ENCODE data around the gene KLHDC8A. TPM values are rescaled to one million over a fixed set of nuclear protein-coding genes. Genes with fewer than 3 reads are reported as not detected.

Gene KLHDC8A
- total RNA-seq, 4 donors from 2014 or later = not detected

DNA sequence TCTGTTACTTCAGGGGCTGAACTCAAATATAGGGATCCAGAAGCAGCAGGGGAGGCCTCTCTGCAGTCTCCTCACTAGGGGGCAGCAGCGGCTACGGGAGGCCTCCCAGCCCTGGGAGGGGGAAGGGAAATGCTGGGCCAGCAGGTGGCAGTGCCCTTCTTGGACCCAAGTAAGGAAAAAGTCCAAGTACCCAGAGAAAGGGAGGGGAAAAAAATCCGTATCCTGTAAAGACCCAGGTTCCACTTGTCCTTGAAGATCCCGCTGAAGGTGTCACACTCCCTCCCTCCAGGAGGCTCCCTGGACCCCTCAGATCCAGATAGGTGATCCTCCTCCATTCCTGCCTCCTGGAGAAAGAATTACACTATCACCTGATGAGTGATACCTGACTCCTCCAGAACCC, 21.0 kb downstream of the KLHDC8A start:
- H3K27ac ChIP-seq = no peak overlapping the region
- peak; percentile 31 to 60 for ATAC-seq
- no peaks in the 10 kb centered on the region for H3K9me3 ChIP-seq
- DNase-seq = peak; percentile 45 to 64
- in situ Hi-C loops (cut with MboI; ENCODE audit: low sequenced_read_pairs in 4 of 4) (no loop called here), intact Hi-C loops (cut with DNase I; ENCODE audit: low total_unique reads) (loop anchor here (5.0 kb wide), 1 partner anchor 102 kb away; no protein-coding TSS in a partner anchor)
- TF ChIP-seq, protein P1, sequence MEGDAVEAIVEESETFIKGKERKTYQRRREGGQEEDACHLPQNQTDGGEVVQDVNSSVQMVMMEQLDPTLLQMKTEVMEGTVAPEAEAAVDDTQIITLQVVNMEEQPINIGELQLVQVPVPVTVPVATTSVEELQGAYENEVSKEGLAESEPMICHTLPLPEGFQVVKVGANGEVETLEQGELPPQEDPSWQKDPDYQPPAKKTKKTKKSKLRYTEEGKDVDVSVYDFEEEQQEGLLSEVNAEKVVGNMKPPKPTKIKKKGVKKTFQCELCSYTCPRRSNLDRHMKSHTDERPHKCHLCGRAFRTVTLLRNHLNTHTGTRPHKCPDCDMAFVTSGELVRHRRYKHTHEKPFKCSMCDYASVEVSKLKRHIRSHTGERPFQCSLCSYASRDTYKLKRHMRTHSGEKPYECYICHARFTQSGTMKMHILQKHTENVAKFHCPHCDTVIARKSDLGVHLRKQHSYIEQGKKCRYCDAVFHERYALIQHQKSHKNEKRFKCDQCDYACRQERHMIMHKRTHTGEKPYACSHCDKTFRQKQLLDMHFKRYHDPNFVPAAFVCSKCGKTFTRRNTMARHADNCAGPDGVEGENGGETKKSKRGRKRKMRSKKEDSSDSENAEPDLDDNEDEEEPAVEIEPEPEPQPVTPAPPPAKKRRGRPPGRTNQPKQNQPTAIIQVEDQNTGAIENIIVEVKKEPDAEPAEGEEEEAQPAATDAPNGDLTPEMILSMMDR (IDR thresholded peaks at IDR 0.05 in 4 of 5, conservative IDR thresholded peaks at IDR 0.05 in 1 of 5) = peak; percentile 60 to 86 (median 77)
- TF ChIP-seq POLR2A (IDR thresholded peaks at IDR 0.05) = no peak
- no peaks in the 10 kb centered on the region for H3K27me3 ChIP-seq
- H3K36me3 ChIP-seq = no peaks in the 10 kb centered on the region
- peaks cover 15 to 23% of the 10 kb centered on the region in 2 donors for H3K4me1 ChIP-seq
- no peak overlapping the region for H3K4me3 ChIP-seq

DNA sequence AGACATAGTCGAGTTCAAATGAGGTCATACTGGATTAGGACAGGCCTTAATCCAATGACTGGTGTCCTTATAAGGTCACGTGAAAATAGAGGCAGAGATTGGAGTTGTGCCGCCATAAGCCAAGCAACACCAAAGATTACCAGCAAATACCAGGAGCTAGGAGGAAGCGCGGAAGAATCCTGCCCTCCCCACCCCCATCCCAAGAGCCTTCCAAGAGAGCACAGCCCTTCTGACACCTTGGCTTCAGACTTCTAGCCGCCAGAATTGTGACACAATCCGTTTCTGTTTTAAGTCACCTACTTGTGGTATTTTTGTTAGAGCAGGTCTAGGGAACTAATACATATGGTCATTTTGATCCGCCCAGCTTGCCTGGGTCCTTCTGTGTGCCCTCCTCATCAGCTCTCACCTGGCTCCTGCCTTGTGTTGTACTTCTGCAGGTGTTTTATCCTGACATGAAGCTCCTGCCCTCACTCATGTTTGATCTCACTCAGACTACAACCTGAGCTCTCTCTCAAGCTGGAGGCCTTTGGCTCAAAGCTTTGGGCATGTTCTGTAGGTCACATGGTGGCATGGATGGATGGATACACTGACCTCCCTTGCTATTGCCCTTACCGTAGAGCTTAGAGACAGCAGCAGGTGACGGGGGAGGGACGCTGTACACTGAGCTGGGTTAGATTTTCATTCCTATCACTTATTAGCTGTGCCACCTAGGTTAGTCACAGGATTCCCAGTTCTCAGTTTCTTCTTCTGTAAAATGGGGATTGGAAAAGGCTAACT, 24.5 kb downstream of the KLHDC8A start:
- peak; percentile 26 to 67 for DNase-seq
- Histone ChIP-seq H3K27me3 (no peaks in the 10 kb centered on the region), H3K4me3 (no peak overlapping the region), H3K27ac (peak overlapping the region; percentile 3 to 78 (median 72)), H3K9me3 (no peaks in the 10 kb centered on the region), H3K36me3 (no peaks in the 10 kb centered on the region), H3K4me1 (peaks cover 41 to 53% of the 10 kb centered on the region in 2 donors)
- TF ChIP-seq, protein P1 (IDR thresholded peaks at IDR 0.05 in 4 of 5, conservative IDR thresholded peaks at IDR 0.05 in 1 of 5) = no peak
- TF ChIP-seq POLR2A (IDR thresholded peaks at IDR 0.05) = no peak
- intact Hi-C loops (cut with DNase I; ENCODE audit: low total_unique reads) (no loop called here), in situ Hi-C loops (cut with MboI; ENCODE audit: low sequenced_read_pairs in 4 of 4) (no loop called here)
- peak; percentile 71 to 74 for ATAC-seq

DNA sequence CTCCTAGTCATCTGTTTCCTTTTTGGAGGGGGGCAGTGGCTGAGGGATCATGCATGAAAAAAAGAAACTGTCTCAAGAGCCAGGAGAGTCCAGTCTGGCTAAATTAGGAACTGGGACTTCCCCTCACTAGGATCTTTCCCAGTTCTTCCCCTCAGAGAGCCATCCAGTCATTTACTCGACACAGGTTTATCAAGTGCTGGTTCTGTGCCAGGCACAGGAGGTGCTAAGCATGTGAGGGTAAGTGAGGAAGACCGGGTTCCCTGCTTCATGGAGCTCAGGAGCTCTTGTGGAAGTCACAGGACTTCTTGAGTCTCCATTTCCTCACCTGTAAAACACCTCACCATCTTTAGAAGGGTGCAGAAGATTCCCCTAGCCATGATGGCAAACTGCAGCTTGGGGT, 26.6 kb downstream of the KLHDC8A start:
- ATAC-seq (peak; percentile 7 to 19), DNase-seq (peak in 1 of 2 donors; percentile 40)
- Histone ChIP-seq H3K4me1 (peaks cover 41 to 53% of the 10 kb centered on the region in 2 donors), H3K36me3 (no peaks in the 10 kb centered on the region), H3K4me3 (no peak overlapping the region), H3K9me3 (no peaks in the 10 kb centered on the region), H3K27me3 (no peaks in the 10 kb centered on the region), H3K27ac (peak overlapping the region in 3 of 4 donors; percentile 37 to 78 (median 71))
- TF ChIP-seq, protein P1 (IDR thresholded peaks at IDR 0.05 in 4 of 5, conservative IDR thresholded peaks at IDR 0.05 in 1 of 5) = no peak
- no peak for TF ChIP-seq POLR2A (IDR thresholded peaks at IDR 0.05)
- intact Hi-C loops (cut with DNase I; ENCODE audit: low total_unique reads) (no loop called here), in situ Hi-C loops (cut with MboI; ENCODE audit: low sequenced_read_pairs in 4 of 4) (no loop called here)

DNA sequence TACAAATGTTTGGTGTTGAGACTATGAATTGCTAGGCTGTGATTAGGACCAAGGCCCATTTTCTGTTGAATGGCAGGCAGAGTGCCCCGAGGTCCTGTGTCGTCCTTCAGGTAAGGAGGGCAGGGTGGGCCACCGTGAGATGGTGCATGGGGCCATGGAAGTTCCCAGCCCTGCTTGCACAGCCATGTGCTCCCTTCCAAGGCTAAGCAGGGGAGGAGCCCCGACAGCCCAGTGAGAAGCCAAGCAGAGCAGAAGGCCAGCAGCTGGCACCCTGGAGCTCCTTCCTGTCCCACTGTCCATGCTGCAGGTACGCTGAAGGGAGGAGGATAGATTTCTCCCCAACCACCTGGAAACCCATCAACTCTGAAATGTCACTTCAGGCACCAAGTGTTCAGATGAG, 27.0 kb downstream of the KLHDC8A start:
- TF ChIP-seq, protein P1 (IDR thresholded peaks at IDR 0.05 in 4 of 5, conservative IDR thresholded peaks at IDR 0.05 in 1 of 5) = no peak
- Histone ChIP-seq H3K4me1 (peaks cover 41 to 53% of the 10 kb centered on the region in 2 donors), H3K27ac (peak overlapping the region in 3 of 4 donors; percentile 37 to 78 (median 71)), H3K4me3 (no peak overlapping the region), H3K36me3 (no peaks in the 10 kb centered on the region), H3K9me3 (no peaks in the 10 kb centered on the region), H3K27me3 (no peaks in the 10 kb centered on the region)
- no peak for DNase-seq
- in situ Hi-C loops (cut with MboI; ENCODE audit: low sequenced_read_pairs in 4 of 4) = loop anchor here in 2 of 4 donors (5.0 kb wide), 2 partner anchors 52 to 57 kb away; no protein-coding TSS in a partner anchor
- intact Hi-C loops (cut with DNase I; ENCODE audit: low total_unique reads) = no loop called here
- ATAC-seq = no peak

Measured in gastrocnemius medialis (tissue), 4 donors.